ENCODE measurements around the gene SQSTM1. TPM values are rescaled to one million over a fixed set of nuclear protein-coding genes. Genes with fewer than 3 reads are reported as not detected.

Gene SQSTM1
- polyA plus RNA-seq, 1 of the 3 experiments (the other 2 are of a cell fraction), result 181 TPM

- Histone ChIP-seq H3K27me3 (ENCODE audit: insufficient read depth) (no peaks in the 10 kb centered on the region), H3K9me2 (no peaks in the 10 kb centered on the region), H3K4me3 (ENCODE audit: low read depth in 2 of 2, low read length in 1 of 2) (no peak overlapping the region), H2AFZ (ENCODE audit: low read depth) (no peak overlapping the region), H3K4me2 (no peak overlapping the region), H4K20me1 (ENCODE audit: insufficient read depth) (no peaks in the 10 kb centered on the region), H3K4me1 (ENCODE audit: control insufficient read depth in 1 of 2, insufficient read depth in 2 of 2, low read depth in 1 of 2, low read length in 1 of 2) (no peaks in the 10 kb centered on the region), H3K36me3 (replicated peaks in 1 of 2; ENCODE audit: control insufficient read depth in 1 of 2, insufficient read depth in 2 of 2, low read length in 1 of 2) (peaks cover 16 to 65% of the 10 kb centered on the region in 2 experiments), H3K27ac (ENCODE audit: low read depth in 2 of 2, low read length in 1 of 2) (no peak overlapping the region), H3F3A (replicated peaks; ENCODE audit: insufficient read depth) (no peaks in the 10 kb centered on the region), H3K79me2 (ENCODE audit: insufficient read depth) (no peaks in the 10 kb centered on the region; the same call in 1 of the 2 replicates), H3K9me3 (no peaks in the 10 kb centered on the region), H3K9ac (no peak overlapping the region)
- no peak for DNase-seq
- WGBS (ENCODE audit: low lambda C conversion rate), result 92% methylated on average over 9 of the region's 9 CpGs
- no peak for TF ChIP-seq PBX3 (IDR thresholded peaks at IDR 0.05)
- ChIA-PET CTCF (interaction anchor here (0.6 to 1.7 kb wide), 6 partner anchors 9 to 19 kb away, joined by 3 to 7 read pairs (median 4); no protein-coding TSS in a partner anchor), POLR2A (no interaction called here)
Measured at GRCh38 chr5:179777909-179778308, 42.8 kb upstream of the SQSTM1 start.

- Histone ChIP-seq H4K20me1 (ENCODE audit: insufficient read depth) (no peaks in the 10 kb centered on the region), H3K4me1 (ENCODE audit: control insufficient read depth in 1 of 2, insufficient read depth in 2 of 2, low read depth in 1 of 2, low read length in 1 of 2) (no peaks in the 10 kb centered on the region), H3F3A (replicated peaks; ENCODE audit: insufficient read depth) (no peaks in the 10 kb centered on the region), H3K27me3 (ENCODE audit: insufficient read depth) (no peaks in the 10 kb centered on the region), H3K79me2 (ENCODE audit: insufficient read depth) (no peaks in the 10 kb centered on the region; the same call in 1 of the 2 replicates), H3K27ac (ENCODE audit: low read depth in 2 of 2, low read length in 1 of 2) (no peak overlapping the region), H2AFZ (ENCODE audit: low read depth) (no peak overlapping the region), H3K4me2 (no peak overlapping the region), H3K9ac (no peak overlapping the region), H3K4me3 (ENCODE audit: low read depth in 2 of 2, low read length in 1 of 2) (no peak overlapping the region), H3K9me2 (no peaks in the 10 kb centered on the region), H3K9me3 (no peaks in the 10 kb centered on the region), H3K36me3 (replicated peaks in 1 of 2; ENCODE audit: control insufficient read depth in 1 of 2, insufficient read depth in 2 of 2, low read length in 1 of 2) (peaks cover 16 to 60% of the 10 kb centered on the region in 2 experiments)
- ChIA-PET POLR2A (no interaction called here), CTCF (interaction anchor here (1.4 to 1.5 kb wide), 2 partner anchors 15 to 24 kb away, joined by 3 to 7 read pairs; no protein-coding TSS in a partner anchor)
- 99% methylated on average over 5 of the region's 5 CpGs for WGBS (ENCODE audit: low lambda C conversion rate)
- no peak for DNase-seq
- TF ChIP-seq TCF12 (IDR thresholded peaks at IDR 0.05) (no peak), SIN3A (IDR thresholded peaks at IDR 0.05; ENCODE audit: borderline replicate concordance, low read depth, low read length) (no peak), POLR2AphosphoS5 (IDR thresholded peaks at IDR 0.05; ENCODE audit: low read depth, low read length) (no peak), NFIC (IDR thresholded peaks at IDR 0.05; ENCODE audit: borderline replicate concordance) (no peak), CTCF (IDR thresholded peaks at IDR 0.05) (no peak), ELF1 (IDR thresholded peaks at IDR 0.05) (no peak)
Measured at GRCh38 chr5:179778591-179778990, 42.1 kb upstream of the SQSTM1 start.

GRCh38 chr5:179779826-179780225, 40.9 kb upstream of the SQSTM1 start:
- no peaks in the 10 kb centered on the region for H3K27me3 ChIP-seq (ENCODE audit: insufficient read depth)
- H3K79me2 ChIP-seq (ENCODE audit: insufficient read depth), result no peaks in the 10 kb centered on the region; the same call in 1 of the 2 replicates
- no peak overlapping the region for H2AFZ ChIP-seq (ENCODE audit: low read depth)
- H3K27ac ChIP-seq (ENCODE audit: low read depth in 2 of 2, low read length in 1 of 2), result no peak overlapping the region
- ChIA-PET CTCF (interaction anchor here (0.7 to 5.4 kb wide), 5 partner anchors 10 to 22 kb away, joined by 3 to 35 read pairs (median 3); no protein-coding TSS in a partner anchor), POLR2A (interaction anchor here (1.0 kb wide), 1 partner anchor 14 kb away, joined by 4 read pairs; no protein-coding TSS in a partner anchor)
- no peak for DNase-seq
- no peak overlapping the region for H3K4me3 ChIP-seq (ENCODE audit: low read depth in 2 of 2, low read length in 1 of 2)
- H3K9me2 ChIP-seq, result no peaks in the 10 kb centered on the region
- H3K36me3 ChIP-seq (replicated peaks in 1 of 2; ENCODE audit: control insufficient read depth in 1 of 2, insufficient read depth in 2 of 2, low read length in 1 of 2), result peaks cover 11 to 49% of the 10 kb centered on the region in 2 experiments
- no peaks in the 10 kb centered on the region for H3K9me3 ChIP-seq
- H3K4me2 ChIP-seq, result no peak overlapping the region
- 92% methylated on average over 3 of the region's 4 CpGs for WGBS (ENCODE audit: low lambda C conversion rate)
- H3K9ac ChIP-seq, result no peak overlapping the region
- H4K20me1 ChIP-seq (ENCODE audit: insufficient read depth), result no peaks in the 10 kb centered on the region
- H3F3A ChIP-seq (replicated peaks; ENCODE audit: insufficient read depth), result no peaks in the 10 kb centered on the region
- H3K4me1 ChIP-seq (ENCODE audit: control insufficient read depth in 1 of 2, insufficient read depth in 2 of 2, low read depth in 1 of 2, low read length in 1 of 2), result no peaks in the 10 kb centered on the region
- TF ChIP-seq TEAD4 (IDR thresholded peaks at IDR 0.05; ENCODE audit: borderline replicate concordance, insufficient read depth) (no peak), NFIC (IDR thresholded peaks at IDR 0.05; ENCODE audit: borderline replicate concordance) (no peak), RXRA (IDR thresholded peaks at IDR 0.05; ENCODE audit: borderline replicate concordance, low read depth) (no peak), SIN3A (IDR thresholded peaks at IDR 0.05; ENCODE audit: borderline replicate concordance, low read depth, low read length) (no peak), ELF1 (IDR thresholded peaks at IDR 0.05) (no peak), REST (IDR thresholded peaks at IDR 0.05; ENCODE audit: low read depth, low read length) (no peak), EZH2phosphoT487 (IDR thresholded peaks at IDR 0.05; ENCODE audit: borderline replicate concordance, low read depth) (no peak), USF2 (IDR thresholded peaks at IDR 0.05; ENCODE audit: borderline replicate concordance, low read depth, low read length) (no peak), POLR2AphosphoS5 (IDR thresholded peaks at IDR 0.05; ENCODE audit: low read depth, low read length) (no peak), RCOR1 (IDR thresholded peaks at IDR 0.05; ENCODE audit: low read length) (no peak)

All from SK-N-SH (cell line).